ENCODE data around the gene TEX19.

GRCh38 chr17:82388922-82389283 lies 29.9 kb downstream of the TEX19 start:
- TF ChIP-seq CEBPB (IDR thresholded peaks at IDR 0.05): no peak
- TF ChIP-seq TCF12 (IDR thresholded peaks at IDR 0.05; ENCODE audit: low read depth): no peak
- no peak for TF ChIP-seq TAF1 (IDR thresholded peaks at IDR 0.05; ENCODE audit: low read depth)
- TF ChIP-seq NFIC (IDR thresholded peaks at IDR 0.05): no peak
- no peak for TF ChIP-seq TEAD4 (IDR thresholded peaks at IDR 0.05)
- no peak for TF ChIP-seq RAD21 (IDR thresholded peaks at IDR 0.05; ENCODE audit: low read depth)
- TF ChIP-seq REST (IDR thresholded peaks at IDR 0.05; ENCODE audit: low read depth): no peak
- no peak for TF ChIP-seq EP300 (IDR thresholded peaks at IDR 0.05; ENCODE audit: borderline replicate concordance)
- no peak for TF ChIP-seq ZBTB7A (IDR thresholded peaks at IDR 0.05; ENCODE audit: low read depth)
- no peak for TF ChIP-seq CREB1 (IDR thresholded peaks at IDR 0.05; ENCODE audit: low read depth)

Measured in Ishikawa (cell line).